Upper lobe of right lung (tissue), 1 donor: ENCODE measurements around the gene IL31. TPM values are rescaled to one million over a fixed set of nuclear protein-coding genes. Genes with fewer than 3 reads are reported as not detected.

Experiments used
- ATAC-seq: fragments of 200-7000 bp; cut with Tn5 transposase; one replicate; pipeline ENCODE4 v1.9.1; 2020; ENCODE audit warnings: mild to moderate bottlenecking, moderate library complexity
- DNase-seq: peaks from one replicate; pipeline ENCODE4 v3.0.0-alpha.2; 2020
- H3K27ac ChIP-seq: fragments of 200-600 bp; one replicate; pipeline ENCODE4 v1.8.0; 2022
- H3K27me3 ChIP-seq: fragments of 200-600 bp; one replicate; pipeline ENCODE4 v1.8.0; 2022; ENCODE audit warnings: mild to moderate bottlenecking
- H3K36me3 ChIP-seq: fragments of 200-600 bp; one replicate; pipeline ENCODE4 v1.8.0; 2022
- H3K4me1 ChIP-seq: fragments of 200-600 bp; one replicate; pipeline ENCODE4 v1.8.0; 2022
- H3K4me3 ChIP-seq: fragments of 200-600 bp; one replicate; pipeline ENCODE4 v1.8.0; 2022; ENCODE audit warnings: mild to moderate bottlenecking
- H3K9me3 ChIP-seq: fragments of 200-600 bp; one replicate; pipeline ENCODE4 v1.8.0; 2022
- CTCF ChIP-seq: fragments of 200-600 bp; IDR thresholded peaks from one replicate; pipeline ENCODE4 v1.8.0; 2022; ENCODE audit warnings: antibody characterized with exemption
- intact Hi-C: fragments of 100-400 bp; cut with DNase I; formaldehyde crosslinking; loops from one replicate; pipeline ENCODE4 v1.11.0; 2022
- total RNA-seq: library from RNA; stranded (reverse); fragmentation: NEBNext Ultra II Directional; extraction: Animal tissue kit (Norgen Biotek cat#: 25700); gene quantifications from one replicate; pipeline ENCODE4 v1.2.1, GENCODE V29; 2021
- donor health status: DM: no; HTN: yes; CAD: no; lungs with severe emphysema.

Gene IL31
- total RNA-seq, 1 donor from 2014 or later = not detected

GRCh38 chr12:122206976-122207375 is 33.0 kb upstream of the IL31 start:
- H3K4me1 ChIP-seq = peaks cover 13% of the 10 kb centered on the region
- no peak for TF ChIP-seq CTCF
- no peak overlapping the region for H3K27ac ChIP-seq
- H3K4me3 ChIP-seq = no peak overlapping the region
- DNase-seq = peak; percentile 30
- H3K36me3 ChIP-seq = peaks cover 48% of the 10 kb centered on the region
- peaks cover 28% of the 10 kb centered on the region for H3K27me3 ChIP-seq
- ATAC-seq = no peak
- intact Hi-C loops = no loop called here
- no peaks in the 10 kb centered on the region for H3K9me3 ChIP-seq

- peaks cover 35% of the 10 kb centered on the region for H3K27me3 ChIP-seq
- intact Hi-C loops = no loop called here
- peaks cover 41% of the 10 kb centered on the region for H3K36me3 ChIP-seq
- H3K4me1 ChIP-seq = peaks cover 13% of the 10 kb centered on the region
- ATAC-seq = no peak
- no peaks in the 10 kb centered on the region for H3K9me3 ChIP-seq
- H3K27ac ChIP-seq = no peak overlapping the region
- DNase-seq = peak; percentile 60
- H3K4me3 ChIP-seq = no peak overlapping the region
- TF ChIP-seq CTCF = no peak
Measured at GRCh38 chr12:122206111-122206881, 32.3 kb upstream of the IL31 start.

GRCh38 chr12:122205053-122205925 is 31.3 kb upstream of the IL31 start:
- peaks cover 45% of the 10 kb centered on the region for H3K27me3 ChIP-seq
- H3K36me3 ChIP-seq = peaks cover 32% of the 10 kb centered on the region
- DNase-seq (peak; percentile 59), ATAC-seq (no peak)
- no peak overlapping the region for H3K4me3 ChIP-seq
- no peaks in the 10 kb centered on the region for H3K9me3 ChIP-seq
- no peak for TF ChIP-seq CTCF
- H3K27ac ChIP-seq = no peak overlapping the region
- intact Hi-C loops = no loop called here
- H3K4me1 ChIP-seq = peaks cover 13% of the 10 kb centered on the region

DNA sequence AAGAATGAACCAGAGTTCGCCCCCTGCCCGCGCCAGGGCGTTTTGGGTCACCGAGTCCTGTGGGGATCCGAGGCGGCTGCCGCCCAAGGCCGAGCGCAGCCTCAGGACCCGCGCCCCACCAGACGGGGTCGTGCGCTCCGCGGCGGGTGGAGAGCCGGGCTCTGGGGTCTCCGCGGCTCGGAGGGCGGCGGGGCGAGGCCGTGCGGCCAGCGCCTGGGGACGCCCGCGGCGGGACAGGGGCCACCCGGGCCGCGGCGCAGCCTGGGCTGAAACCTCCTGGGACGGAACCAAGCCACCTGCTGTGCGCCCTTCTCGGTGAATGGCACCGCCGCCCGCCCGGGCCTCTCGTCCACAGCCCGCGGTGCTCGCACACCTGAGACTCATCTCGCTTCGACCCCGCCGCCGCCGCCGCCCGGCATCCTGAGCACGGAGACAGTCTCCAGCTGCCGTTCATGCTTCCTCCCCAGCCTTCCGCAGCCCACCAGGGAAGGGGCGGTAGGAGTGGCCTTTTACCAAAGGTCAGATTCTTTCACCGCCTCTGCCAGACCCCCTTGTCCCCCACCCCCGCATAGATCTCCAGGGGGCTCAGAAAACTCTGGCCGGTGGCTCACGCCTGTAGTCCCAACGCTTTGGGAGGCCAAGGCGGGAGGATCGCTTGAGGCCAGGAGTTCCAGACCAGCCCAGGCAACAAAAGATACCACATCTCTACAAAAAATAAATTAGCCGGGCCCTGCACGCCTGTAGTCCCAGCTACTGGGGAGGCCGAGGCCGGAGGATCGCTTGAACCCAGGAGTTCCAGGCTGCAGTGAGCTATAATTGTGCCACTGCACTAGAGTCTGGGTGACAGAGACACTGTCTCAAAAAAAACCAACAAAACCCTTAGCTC is 30.4 kb upstream of the IL31 start:
- TF ChIP-seq CTCF = no peak
- peak; percentile 1 for ATAC-seq
- Histone ChIP-seq H3K9me3 (no peaks in the 10 kb centered on the region), H3K27ac (no peak overlapping the region), H3K4me1 (peaks cover 13% of the 10 kb centered on the region), H3K27me3 (peaks cover 54% of the 10 kb centered on the region), H3K36me3 (peaks cover 23% of the 10 kb centered on the region), H3K4me3 (peak overlapping the region; percentile 64)
- peak; percentile 62 for DNase-seq
- intact Hi-C loops = no loop called here
